Measurements from ENCODE around the gene CYP21A2.
"Not testable (repeated sequence)": the region's sequence is repeated elsewhere in the genome, so short reads cannot be mapped to it uniquely, and the experiment has no call there.

CYP21A2 gene

DNA sequence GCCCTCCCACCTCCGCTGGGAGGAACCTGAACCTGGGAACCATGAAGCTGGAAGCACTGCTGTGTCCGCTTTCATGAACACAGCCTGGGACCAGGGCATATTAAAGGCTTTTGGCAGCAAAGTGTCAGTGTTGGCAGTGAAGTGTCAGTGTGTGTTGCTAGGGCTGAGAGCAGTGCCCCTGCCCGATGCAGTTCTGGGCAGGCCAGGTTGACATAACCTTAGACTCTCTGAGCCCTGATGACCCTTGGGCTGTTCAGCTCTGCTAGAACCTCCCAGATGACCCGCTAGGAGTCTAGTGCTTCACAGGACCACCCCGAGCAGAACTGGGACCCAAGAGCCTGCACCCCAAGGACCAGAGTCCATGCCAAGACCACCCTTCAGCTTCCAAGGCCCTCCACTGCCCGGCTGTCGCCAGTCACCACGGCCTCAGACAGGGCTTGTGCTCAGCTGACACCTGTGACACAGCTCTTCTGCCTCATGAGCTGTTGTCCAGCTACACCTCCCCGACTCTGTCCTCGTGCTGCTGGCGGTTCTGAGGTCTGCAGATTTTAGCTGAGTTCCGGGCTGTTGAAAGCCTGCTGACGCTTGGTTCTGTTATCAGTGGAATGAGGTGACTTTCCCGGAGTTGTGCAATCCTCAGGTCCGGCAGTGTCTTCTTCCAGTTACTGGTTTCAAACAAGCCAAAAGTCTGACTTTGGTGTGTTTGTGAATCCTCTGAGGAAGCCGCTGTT is 2.8 kb upstream of the CYP21A2 start:
- not testable (repeated sequence) for DNase-seq (ENCODE audit: low read depth)

DNA sequence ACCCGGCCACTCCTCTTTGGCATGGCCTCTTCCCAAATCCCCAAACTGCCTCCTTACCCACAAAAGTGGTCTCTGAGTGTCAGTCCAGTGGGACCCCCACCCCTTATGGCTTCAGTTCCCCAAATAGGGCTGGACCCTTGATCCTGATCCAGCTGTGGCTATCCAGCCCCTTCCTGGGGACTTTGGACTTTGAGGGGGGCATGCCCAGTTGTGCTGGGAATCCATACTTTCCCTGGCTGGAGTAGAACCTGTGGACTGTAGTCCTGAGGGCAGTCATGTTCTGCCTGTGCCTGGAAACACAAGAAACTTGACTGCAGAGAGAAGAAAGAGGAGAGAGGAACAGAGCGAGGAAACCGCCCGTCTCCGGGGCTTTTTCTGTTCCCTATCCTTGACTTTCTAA is 1.1 kb upstream of the CYP21A2 start:
- DNase-seq (ENCODE audit: low read depth), result not testable (repeated sequence)

DNA sequence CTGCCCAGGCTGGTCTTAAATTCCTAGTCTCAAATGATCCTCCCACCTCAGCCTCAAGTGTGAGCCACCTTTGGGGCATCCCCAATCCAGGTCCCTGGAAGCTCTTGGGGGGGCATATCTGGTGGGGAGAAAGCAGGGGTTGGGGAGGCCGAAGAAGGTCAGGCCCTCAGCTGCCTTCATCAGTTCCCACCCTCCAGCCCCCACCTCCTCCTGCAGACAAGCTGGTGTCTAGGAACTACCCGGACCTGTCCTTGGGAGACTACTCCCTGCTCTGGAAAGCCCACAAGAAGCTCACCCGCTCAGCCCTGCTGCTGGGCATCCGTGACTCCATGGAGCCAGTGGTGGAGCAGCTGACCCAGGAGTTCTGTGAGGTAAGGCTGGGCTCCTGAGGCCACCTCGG is 663 bp downstream of the CYP21A2 start:
- not testable (repeated sequence) for DNase-seq (ENCODE audit: low read depth)

DNA sequence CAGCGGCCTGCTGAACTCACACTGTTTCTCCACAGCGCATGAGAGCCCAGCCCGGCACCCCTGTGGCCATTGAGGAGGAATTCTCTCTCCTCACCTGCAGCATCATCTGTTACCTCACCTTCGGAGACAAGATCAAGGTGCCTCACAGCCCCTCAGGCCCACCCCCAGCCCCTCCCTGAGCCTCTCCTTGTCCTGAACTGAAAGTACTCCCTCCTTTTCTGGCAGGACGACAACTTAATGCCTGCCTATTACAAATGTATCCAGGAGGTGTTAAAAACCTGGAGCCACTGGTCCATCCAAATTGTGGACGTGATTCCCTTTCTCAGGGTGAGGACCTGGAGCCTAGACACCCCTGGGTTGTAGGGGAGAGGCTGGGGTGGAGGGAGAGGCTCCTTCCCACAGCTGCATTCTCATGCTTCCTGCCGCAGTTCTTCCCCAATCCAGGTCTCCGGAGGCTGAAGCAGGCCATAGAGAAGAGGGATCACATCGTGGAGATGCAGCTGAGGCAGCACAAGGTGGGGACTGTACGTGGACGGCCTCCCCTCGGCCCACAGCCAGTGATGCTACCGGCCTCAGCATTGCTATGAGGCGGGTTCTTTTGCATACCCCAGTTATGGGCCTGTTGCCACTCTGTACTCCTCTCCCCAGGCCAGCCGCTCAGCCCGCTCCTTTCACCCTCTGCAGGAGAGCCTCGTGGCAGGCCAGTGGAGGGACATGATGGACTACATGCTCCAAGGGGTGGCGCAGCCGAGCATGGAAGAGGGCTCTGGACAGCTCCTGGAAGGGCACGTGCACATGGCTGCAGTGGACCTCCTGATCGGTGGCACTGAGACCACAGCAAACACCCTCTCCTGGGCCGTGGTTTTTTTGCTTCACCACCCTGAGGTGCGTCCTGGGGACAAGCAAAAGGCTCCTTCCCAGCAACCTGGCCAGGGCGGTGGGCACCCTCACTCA is 1.4 kb downstream of the CYP21A2 start:
- not testable (repeated sequence) for DNase-seq (ENCODE audit: low read depth)

DNA sequence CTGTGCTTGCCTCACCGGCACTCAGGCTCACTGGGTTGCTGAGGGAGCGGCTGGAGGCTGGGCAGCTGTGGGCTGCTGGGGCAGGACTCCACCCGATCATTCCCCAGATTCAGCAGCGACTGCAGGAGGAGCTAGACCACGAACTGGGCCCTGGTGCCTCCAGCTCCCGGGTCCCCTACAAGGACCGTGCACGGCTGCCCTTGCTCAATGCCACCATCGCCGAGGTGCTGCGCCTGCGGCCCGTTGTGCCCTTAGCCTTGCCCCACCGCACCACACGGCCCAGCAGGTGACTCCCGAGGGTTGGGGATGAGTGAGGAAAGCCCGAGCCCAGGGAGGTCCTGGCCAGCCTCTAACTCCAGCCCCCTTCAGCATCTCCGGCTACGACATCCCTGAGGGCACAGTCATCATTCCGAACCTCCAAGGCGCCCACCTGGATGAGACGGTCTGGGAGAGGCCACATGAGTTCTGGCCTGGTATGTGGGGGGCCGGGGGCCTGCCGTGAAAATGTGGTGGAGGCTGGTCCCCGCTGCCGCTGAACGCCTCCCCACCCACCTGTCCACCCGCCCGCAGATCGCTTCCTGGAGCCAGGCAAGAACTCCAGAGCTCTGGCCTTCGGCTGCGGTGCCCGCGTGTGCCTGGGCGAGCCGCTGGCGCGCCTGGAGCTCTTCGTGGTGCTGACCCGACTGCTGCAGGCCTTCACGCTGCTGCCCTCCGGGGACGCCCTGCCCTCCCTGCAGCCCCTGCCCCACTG is 2.3 kb downstream of the CYP21A2 start:
- not testable (repeated sequence) for DNase-seq (ENCODE audit: low read depth)

DNA sequence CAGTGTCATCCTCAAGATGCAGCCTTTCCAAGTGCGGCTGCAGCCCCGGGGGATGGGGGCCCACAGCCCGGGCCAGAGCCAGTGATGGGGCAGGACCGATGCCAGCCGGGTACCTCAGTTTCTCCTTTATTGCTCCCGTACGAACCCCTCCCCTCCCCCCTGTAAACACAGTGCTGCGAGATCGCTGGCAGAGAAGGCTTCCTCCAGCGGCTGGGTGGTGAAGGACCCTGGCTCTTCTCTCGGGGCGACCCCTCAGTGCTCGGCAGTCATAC is 2.8 kb downstream of the CYP21A2 start:
- DNase-seq (ENCODE audit: low read depth), result not testable (repeated sequence)

DNA sequence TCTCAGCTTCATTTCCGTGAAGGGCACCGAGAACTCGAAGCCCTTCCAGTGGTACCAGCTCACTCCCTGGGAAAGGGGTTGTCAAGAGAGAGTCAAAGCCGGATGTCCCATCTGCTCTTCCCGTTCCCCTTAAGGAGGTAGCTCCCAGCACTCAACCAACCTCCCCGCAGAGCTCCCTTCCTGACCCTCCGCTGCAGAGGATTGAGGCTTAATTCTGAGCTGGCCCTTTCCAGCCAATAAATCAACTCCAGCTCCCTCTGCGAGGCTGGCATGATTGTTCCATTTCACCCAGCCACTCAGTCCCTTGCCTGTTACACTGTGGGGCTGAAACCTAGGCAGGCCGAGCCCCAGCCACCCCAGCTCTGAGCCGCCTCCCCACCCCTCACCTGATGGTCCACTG is 3.2 kb downstream of the CYP21A2 start:
- DNase-seq (ENCODE audit: low read depth), result not testable (repeated sequence)

DNA sequence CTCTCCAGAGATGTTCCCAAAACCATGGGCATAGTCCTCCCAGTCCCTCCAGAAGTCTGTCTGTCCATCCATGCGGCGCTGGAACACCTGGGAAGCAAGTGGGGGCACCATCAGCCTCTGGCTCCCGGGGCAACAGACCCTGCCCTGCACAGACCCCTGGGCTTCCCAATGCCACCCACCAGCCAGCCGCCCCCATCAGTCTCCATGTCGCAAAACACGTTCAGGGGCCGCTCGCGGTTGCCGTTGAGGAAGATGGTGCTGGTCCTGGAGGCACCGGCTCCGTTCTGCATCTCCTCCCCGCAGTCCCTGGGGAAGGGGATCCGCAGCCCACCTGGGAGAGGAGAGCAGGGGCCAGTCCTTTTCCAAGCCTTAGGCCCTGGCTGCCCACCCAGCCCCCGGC is 4.1 kb downstream of the CYP21A2 start:
- not testable (repeated sequence) for DNase-seq (ENCODE audit: low read depth)

DNA sequence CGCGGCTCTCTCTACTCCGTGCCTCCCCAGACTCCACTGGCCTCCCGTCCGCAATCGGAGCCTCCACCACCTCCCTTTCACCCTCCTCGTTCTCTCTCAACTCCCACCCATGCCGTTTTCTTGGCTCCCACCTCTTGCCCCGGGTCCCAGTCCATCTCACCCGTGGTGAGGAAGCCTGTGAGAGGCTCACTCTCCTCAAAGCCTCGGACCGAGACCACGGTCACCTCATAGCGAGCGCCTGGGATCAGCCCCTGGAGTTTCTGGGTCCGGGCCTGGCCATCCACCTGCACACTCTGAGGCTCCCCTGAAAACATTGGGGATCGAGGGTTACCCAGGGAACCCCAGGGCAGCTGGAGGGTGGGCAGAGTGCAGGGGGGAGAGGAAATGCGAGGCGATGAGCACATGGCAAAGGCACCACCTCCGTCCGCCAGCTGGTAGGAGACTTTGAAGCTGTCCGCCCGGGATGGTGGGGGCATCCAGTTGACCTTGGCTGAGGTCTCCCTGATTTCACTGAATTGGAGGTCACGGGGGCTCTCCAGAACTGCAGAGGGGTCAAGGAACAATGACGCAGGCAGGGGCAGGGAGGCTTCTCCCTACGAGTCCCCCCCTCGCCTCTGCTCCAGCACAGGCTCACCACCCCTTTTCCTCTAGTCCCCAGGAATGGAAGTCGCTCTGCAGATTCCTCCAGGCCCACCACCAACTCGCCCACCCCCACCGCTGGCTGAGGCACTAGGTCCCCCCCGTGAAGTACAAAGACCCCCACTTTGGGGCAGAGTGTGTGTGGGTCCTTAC is 5.6 kb downstream of the CYP21A2 start:
- DNase-seq (ENCODE audit: low read depth), result not testable (repeated sequence)

DNA sequence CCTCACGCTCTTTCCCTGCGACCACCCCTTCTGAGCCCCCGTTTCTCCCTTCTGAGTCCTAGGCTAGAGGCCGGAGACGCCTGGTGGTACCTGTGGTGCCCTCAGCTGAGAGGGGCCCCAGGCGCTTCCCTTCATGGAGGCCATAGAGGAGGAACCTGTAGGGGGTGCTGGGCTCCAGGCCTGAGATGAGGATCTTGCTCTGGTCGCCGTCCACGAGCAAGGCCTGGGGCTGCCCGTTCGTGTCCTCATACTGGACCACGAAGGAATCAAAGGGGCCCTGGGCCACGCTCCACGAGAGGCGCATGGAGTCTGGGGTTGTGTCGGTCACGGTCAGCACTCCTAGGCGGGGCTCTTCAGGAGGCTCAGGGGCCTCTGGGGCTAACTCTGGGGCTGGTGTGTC is 6.7 kb downstream of the CYP21A2 start:
- DNase-seq (ENCODE audit: low read depth), result not testable (repeated sequence)

DNA sequence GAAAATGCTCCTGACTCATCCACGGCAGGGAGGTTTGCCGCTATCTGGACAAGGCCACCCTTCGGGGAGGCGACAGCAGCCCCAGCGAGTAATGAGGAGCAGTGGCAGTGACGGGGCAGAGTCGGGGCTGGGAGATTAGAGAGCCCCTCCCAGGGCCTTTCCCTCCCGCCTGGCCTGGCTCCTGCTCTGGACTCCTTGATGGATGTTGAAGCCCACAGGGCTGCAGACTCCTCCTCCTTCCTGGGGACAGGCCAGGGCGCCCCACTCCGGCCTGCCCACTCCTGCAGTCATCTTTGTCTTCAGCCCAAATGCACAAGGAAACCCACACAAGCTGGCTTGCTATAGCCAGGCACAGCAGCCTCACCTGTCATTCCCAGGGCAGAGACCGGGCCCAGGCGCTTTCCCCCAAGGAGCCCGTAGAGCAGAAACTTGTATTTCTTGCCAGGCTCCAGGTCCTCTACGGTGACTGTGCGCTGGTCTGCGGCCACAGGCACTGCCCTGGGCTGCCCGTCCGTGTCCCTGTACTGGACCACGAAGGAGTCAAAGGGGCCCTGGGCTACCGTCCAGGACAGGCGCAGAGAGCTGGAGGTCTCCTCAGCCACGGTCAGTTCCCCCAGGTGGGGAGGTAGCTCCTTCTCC is 7.7 kb downstream of the CYP21A2 start:
- DNase-seq (ENCODE audit: low read depth), result no peak

DNA sequence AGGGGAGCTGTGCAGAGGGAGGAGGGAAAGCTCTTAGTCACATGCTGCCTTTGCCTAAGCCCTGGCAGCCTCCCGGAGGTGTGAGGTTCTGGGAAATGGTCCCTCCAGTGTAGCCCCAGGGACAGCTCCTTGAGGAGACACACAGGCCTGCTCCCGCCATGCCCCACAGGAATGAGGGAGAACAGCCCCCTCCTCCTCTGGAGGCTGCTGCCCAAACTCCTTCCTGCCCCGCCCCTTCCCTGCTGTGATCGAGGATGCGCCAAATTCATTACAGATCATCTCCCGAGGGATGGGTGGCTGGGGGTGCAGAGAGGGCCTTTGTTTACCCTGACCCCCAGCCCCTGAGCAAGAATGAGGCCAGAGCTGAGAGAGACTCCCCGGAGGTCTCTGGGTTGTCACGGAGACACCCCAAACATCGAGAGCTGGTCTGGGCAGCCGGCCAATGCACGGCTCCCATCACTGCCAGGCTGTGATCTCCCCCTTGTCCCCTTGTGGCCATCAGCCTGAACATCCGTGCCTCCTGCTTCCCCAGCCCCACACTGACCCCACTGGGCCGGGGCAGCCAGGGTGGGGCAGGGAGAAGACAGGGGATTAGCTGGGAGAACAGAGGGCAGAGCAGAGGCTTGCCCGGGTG is 8.4 kb downstream of the CYP21A2 start:
- no peak for DNase-seq (ENCODE audit: low read depth)

DNA sequence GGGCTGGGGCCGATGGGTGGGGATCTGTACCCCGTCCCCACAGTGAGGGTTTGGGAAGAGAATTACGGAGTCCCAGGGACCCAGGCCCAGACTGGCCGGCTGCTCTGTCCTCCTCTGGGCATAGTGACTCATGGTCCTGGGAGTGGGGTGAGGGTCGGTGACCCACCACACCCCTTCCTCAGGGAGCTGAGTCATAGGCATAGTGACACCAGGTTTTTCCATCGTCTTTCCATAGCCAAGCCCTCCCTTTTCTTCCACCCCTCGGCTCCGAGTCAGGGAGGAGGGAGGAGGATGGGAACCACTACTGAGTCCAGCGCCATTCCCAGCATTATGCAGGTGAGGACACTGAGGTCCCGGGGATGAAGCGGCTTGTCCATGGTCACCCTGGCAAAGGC is 8.9 kb downstream of the CYP21A2 start:
- peak; percentile 60 for DNase-seq (ENCODE audit: low read depth)

DNA sequence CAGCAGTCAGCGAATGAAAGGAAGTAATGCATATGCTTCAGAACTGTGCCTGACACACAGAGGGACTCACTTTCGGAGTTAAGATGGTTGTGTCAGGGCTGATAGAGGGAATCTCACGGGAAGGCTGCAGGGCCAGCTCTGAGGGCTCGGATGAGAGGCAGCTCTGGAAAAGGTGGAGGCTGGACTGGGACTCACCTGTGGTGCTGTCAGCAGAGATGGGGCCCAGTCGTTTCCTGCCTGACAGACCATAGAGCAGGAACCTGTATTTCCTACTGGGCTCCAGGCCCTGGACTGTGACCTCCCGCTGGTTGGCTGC is 9.3 kb downstream of the CYP21A2 start:
- no peak for DNase-seq (ENCODE audit: low read depth)

DNA sequence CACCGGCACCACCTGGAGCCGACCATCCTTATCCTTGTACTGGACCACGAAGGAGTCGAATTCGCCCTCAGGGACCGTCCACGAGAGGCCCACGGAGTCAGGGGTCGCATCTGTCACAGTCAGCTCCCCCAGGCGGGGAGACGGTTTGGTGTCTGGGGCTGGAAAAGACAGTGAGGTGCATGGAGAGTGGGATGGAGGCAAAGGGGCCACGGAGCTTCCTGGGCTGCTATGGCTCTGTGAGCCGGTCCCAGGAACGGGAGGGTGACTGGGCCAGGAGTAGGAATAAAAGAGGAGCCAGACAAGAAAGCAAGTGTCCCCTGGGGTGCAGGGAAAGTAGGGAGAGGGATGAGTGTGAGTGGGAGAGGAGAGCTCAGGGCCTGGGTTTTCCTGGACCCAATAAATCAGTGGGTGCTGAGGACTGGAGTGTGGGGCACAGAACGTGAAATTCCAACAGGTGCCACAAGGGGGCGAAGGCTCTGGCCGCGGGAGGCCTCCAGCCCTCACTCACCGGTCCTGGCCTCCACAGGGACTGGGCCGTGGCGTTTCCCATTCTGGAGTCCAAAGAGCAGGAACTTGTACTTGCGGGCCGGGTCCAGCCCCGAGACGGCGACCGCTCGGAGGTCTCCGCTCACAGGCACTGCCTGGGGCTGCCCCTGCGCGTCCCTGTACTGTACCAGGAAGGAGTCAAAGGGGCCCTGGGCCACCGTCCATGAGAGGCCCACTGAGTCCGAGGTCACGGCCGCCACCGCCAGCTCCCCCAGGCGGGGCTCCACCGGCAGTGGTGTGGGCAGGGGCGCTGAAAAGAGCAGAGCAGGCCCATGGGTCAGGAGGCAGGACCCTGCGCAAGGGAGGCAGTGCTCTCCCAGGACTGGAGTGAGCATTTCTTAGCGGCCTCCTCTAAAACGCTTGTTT is 9.9 kb downstream of the CYP21A2 start:
- DNase-seq (ENCODE audit: low read depth), result no peak

DNA sequence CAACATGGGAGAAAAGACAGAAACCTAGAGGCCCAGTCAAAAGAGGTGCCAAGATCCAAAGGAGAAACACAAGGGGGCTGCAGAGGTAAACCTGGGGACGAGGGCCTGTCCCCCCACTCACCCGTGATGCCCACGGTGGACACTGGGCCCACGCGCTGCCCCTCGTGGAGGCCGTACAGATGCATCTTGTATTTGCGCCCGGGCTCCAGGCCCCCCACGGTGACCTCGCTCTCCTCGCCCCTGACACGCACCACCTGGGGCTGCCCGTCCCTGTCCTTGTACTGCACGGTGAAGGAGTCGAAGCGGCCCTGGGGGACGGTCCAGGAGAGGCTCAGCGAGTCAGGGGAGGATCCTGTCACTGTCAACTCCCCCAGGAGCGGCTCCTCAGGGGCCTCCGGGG is 10.9 kb downstream of the CYP21A2 start:
- DNase-seq (ENCODE audit: low read depth), result not testable (repeated sequence)

DNA sequence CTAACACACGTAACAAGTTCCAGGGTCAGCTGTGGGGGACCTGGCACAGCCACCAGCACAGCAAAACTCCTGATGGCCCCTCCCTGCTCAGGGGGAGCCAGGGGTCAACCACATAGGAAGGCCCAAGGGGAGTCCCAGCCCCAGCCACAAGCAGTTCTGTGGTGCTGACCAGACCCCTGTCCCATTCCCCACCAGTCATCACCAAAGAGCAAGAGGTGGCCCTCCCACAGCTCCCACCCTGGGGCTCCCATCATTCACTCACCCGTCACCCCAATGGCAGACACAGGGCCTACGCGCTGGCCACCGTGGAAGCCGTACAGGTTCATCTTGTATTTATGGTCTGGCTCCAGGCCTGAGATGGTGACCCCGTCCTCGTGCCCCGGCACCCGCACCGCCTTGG is 11.5 kb downstream of the CYP21A2 start:
- DNase-seq (ENCODE audit: low read depth), result not testable (repeated sequence)

DNA sequence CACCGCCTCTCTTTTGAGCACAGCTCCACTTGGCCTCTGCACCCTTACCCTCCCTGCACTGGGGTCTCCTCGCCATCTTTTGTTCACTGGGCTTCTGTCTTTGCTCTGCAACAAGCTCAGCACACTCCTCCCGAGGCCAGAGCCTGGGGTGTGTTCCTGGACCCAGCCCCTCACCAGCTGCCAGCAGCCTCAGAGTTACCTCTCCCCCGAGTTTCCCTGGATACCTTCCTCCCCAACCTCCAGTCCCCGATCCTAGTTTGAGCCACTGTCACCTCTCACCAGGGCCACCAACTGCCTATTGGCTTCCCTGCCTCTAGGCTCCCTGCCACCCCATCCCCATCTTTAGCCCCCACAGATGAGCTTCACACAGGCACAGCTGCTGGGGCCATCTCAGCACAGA is 12.3 kb downstream of the CYP21A2 start:
- DNase-seq (ENCODE audit: low read depth), result no peak

DNA sequence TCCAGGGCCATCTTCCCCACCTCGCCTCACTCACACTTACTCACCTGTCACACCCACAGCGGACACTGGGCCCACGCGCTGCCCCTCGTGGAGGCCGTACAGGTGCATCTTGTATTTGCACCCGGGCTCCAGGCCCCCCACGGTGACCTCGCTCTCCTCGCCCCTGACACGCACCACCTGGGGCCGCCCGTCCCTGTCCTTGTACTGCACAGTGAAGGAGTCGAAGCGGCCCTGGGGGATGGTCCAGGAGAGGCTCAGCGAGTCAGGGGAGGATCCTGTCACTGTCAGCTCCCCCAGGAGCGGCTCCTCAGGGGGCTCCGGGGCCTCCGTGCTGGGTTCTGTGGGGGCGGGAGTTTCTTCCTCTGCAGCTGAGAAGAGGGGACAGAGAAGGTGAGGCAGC is 14.4 kb downstream of the CYP21A2 start:
- DNase-seq (ENCODE audit: low read depth), result not testable (repeated sequence)

DNA sequence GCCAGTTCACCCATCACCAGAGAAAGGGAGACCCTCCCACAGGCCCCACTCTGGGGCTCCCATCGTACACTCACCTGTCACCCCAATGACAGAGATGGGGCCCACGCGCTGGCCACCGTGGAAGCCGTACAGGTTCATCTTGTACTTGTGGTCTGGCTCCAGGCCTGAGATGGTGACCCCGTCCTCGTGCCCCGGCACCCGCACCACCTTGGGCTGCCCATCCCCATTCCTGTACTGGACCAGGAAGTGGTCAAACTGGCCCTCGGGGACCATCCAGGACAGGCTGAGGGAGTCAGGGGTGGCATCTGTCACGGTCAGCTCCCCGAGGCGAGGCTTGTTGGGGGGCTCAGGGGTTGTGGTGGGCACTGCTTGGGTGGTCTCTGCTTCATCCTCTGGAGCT is 15.1 kb downstream of the CYP21A2 start:
- not testable (repeated sequence) for DNase-seq (ENCODE audit: low read depth)

Data from fibroblast of the conjunctiva (primary cell).